Measurements from ENCODE around the gene ZG16. TPM values are rescaled to one million over a fixed set of nuclear protein-coding genes. Genes with fewer than 3 reads are reported as not detected.
A peak's percentile ranks its signal among the peaks of the same experiment; 100 is the strongest.

Gene ZG16
- total RNA-seq, 1 experiment from 2014 or later = not detected

GRCh38 chr16:29790183-29790948 lies 12.3 kb downstream of the ZG16 start, which contains the start of gene KIF22 (continued):
- TF ChIP-seq, protein P1, sequence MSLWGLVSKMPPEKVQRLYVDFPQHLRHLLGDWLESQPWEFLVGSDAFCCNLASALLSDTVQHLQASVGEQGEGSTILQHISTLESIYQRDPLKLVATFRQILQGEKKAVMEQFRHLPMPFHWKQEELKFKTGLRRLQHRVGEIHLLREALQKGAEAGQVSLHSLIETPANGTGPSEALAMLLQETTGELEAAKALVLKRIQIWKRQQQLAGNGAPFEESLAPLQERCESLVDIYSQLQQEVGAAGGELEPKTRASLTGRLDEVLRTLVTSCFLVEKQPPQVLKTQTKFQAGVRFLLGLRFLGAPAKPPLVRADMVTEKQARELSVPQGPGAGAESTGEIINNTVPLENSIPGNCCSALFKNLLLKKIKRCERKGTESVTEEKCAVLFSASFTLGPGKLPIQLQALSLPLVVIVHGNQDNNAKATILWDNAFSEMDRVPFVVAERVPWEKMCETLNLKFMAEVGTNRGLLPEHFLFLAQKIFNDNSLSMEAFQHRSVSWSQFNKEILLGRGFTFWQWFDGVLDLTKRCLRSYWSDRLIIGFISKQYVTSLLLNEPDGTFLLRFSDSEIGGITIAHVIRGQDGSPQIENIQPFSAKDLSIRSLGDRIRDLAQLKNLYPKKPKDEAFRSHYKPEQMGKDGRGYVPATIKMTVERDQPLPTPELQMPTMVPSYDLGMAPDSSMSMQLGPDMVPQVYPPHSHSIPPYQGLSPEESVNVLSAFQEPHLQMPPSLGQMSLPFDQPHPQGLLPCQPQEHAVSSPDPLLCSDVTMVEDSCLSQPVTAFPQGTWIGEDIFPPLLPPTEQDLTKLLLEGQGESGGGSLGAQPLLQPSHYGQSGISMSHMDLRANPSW (CRISPR knock-in tag; conservative IDR thresholded peaks at IDR 0.05; ENCODE audit: low read depth) = no peak
- TF ChIP-seq ZNF121 (CRISPR knock-in tag; IDR thresholded peaks at IDR 0.05) = no peak
- TF ChIP-seq RELA (CRISPR knock-in tag; IDR thresholded peaks at IDR 0.05; ENCODE audit: borderline replicate concordance) = 0 out of 2 replicates have a peak, but pooled peaks have one; percentile 42
- TF ChIP-seq, protein P2, sequence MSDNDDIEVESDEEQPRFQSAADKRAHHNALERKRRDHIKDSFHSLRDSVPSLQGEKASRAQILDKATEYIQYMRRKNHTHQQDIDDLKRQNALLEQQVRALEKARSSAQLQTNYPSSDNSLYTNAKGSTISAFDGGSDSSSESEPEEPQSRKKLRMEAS (CRISPR knock-in tag; IDR thresholded peaks at IDR 0.05) = peak; percentile 87
- TF ChIP-seq, protein P3, sequence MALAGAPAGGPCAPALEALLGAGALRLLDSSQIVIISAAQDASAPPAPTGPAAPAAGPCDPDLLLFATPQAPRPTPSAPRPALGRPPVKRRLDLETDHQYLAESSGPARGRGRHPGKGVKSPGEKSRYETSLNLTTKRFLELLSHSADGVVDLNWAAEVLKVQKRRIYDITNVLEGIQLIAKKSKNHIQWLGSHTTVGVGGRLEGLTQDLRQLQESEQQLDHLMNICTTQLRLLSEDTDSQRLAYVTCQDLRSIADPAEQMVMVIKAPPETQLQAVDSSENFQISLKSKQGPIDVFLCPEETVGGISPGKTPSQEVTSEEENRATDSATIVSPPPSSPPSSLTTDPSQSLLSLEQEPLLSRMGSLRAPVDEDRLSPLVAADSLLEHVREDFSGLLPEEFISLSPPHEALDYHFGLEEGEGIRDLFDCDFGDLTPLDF (CRISPR knock-in tag; IDR thresholded peaks at IDR 0.05) = peak; percentile 70; the same call in 1 of the 2 replicates
- TF ChIP-seq ARID4B (CRISPR knock-in tag; IDR thresholded peaks at IDR 0.05; ENCODE audit: borderline replicate concordance) = peak; percentile 92; the same call in 1 of the 2 replicates
- no peak; the same call in 1 of the 2 replicates for TF ChIP-seq ZNF416 (CRISPR knock-in tag; IDR thresholded peaks at IDR 0.05)
- no peak for TF ChIP-seq TEAD1 (CRISPR knock-in tag; IDR thresholded peaks at IDR 0.05)
- peak; percentile 98 for TF ChIP-seq SP1 (CRISPR knock-in tag; conservative IDR thresholded peaks at IDR 0.05)
- TF ChIP-seq CREB1 (CRISPR knock-in tag; IDR thresholded peaks at IDR 0.05) = 0 out of 2 replicates have a peak, but pooled peaks have one; percentile 48
- TF ChIP-seq, protein P4, sequence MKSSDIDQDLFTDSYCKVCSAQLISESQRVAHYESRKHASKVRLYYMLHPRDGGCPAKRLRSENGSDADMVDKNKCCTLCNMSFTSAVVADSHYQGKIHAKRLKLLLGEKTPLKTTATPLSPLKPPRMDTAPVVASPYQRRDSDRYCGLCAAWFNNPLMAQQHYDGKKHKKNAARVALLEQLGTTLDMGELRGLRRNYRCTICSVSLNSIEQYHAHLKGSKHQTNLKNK (CRISPR knock-in tag; IDR thresholded peaks at IDR 0.05) = no peak
- TF ChIP-seq CDX4 (CRISPR knock-in tag; IDR thresholded peaks at IDR 0.05; ENCODE audit: borderline replicate concordance) = no peak
- TF ChIP-seq PRRX2 (CRISPR knock-in tag; IDR thresholded peaks at IDR 0.05) = no peak
- TF ChIP-seq NFYB (CRISPR knock-in tag; conservative IDR thresholded peaks at IDR 0.05; ENCODE audit: low read depth) = peak; percentile 92
- no peak for TF ChIP-seq ZNF512 (CRISPR knock-in tag; IDR thresholded peaks at IDR 0.05; ENCODE audit: borderline replicate concordance)
- TF ChIP-seq ETV6 (CRISPR knock-in tag; IDR thresholded peaks at IDR 0.05) = peak; percentile 92
- TF ChIP-seq, protein P5, sequence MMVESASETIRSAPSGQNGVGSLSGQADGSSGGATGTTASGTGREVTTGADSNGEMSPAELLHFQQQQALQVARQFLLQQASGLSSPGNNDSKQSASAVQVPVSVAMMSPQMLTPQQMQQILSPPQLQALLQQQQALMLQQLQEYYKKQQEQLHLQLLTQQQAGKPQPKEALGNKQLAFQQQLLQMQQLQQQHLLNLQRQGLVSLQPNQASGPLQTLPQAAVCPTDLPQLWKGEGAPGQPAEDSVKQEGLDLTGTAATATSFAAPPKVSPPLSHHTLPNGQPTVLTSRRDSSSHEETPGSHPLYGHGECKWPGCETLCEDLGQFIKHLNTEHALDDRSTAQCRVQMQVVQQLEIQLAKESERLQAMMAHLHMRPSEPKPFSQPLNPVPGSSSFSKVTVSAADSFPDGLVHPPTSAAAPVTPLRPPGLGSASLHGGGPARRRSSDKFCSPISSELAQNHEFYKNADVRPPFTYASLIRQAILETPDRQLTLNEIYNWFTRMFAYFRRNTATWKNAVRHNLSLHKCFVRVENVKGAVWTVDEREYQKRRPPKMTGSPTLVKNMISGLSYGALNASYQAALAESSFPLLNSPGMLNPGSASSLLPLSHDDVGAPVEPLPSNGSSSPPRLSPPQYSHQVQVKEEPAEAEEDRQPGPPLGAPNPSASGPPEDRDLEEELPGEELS (CRISPR knock-in tag; IDR thresholded peaks at IDR 0.05) = no peak; the same call in 1 of the 2 replicates
- peak; percentile 99 for TF ChIP-seq MYBL2 (CRISPR knock-in tag; IDR thresholded peaks at IDR 0.05)
- peak; percentile 87 for TF ChIP-seq ZNF232 (CRISPR knock-in tag; IDR thresholded peaks at IDR 0.05)
- TF ChIP-seq HMGA2 (CRISPR knock-in tag; IDR thresholded peaks at IDR 0.05) = no peak
- no peak for TF ChIP-seq JAZF1 (CRISPR knock-in tag; IDR thresholded peaks at IDR 0.05)
- TF ChIP-seq, protein P6, sequence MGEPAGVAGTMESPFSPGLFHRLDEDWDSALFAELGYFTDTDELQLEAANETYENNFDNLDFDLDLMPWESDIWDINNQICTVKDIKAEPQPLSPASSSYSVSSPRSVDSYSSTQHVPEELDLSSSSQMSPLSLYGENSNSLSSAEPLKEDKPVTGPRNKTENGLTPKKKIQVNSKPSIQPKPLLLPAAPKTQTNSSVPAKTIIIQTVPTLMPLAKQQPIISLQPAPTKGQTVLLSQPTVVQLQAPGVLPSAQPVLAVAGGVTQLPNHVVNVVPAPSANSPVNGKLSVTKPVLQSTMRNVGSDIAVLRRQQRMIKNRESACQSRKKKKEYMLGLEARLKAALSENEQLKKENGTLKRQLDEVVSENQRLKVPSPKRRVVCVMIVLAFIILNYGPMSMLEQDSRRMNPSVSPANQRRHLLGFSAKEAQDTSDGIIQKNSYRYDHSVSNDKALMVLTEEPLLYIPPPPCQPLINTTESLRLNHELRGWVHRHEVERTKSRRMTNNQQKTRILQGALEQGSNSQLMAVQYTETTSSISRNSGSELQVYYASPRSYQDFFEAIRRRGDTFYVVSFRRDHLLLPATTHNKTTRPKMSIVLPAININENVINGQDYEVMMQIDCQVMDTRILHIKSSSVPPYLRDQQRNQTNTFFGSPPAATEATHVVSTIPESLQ (CRISPR knock-in tag; IDR thresholded peaks at IDR 0.05) = no peak

All from WTC11 (cell line).